Mesenchymal stem cell (in vitro differentiated cells and primary cell): ENCODE results near the gene VPS26A.

ENCODE experiments used
- DNase-seq: peaks from one replicate; pipeline ENCODE4 v3.0.0-alpha.2; 2013
- H2AFZ ChIP-seq: one replicate; pipeline ENCODE4 v1.6.1; 2013; ENCODE audit warnings: low read depth, mild to moderate bottlenecking, control low read depth, inconsistent platforms, low read length, moderate library complexity
- H2AK5ac ChIP-seq: 2 replicates; pipeline ENCODE4 v1.6.1; 2013; ENCODE audit warnings: low read length, moderate library complexity, mild to moderate bottlenecking, inconsistent platforms; ENCODE audit not compliant: severe bottlenecking
- H2BK120ac ChIP-seq: one replicate; pipeline ENCODE4 v1.6.1; 2013; ENCODE audit warnings: low read depth, mild to moderate bottlenecking, inconsistent platforms, low read length, moderate library complexity
- H2BK12ac ChIP-seq, 2 experiments: one replicate each; pipeline ENCODE4 v1.6.1; 2013; ENCODE audit warnings: inconsistent platforms in 2 of 2, low read length in 2 of 2, mild to moderate bottlenecking in 2 of 2, moderate library complexity in 2 of 2, control low read depth in 1 of 2
- H2BK15ac ChIP-seq: one replicate; pipeline ENCODE4 v1.6.1; 2013; ENCODE audit warnings: mild to moderate bottlenecking, low read depth, inconsistent platforms; ENCODE audit not compliant: poor library complexity, severe bottlenecking
- H2BK5ac ChIP-seq: 2 replicates; pipeline ENCODE4 v1.6.1; 2013; ENCODE audit warnings: low read depth, mild to moderate bottlenecking, low read length, control low read depth, inconsistent platforms; ENCODE audit not compliant: poor library complexity, severe bottlenecking
- H3K14ac ChIP-seq, 2 experiments: one replicate each; pipeline ENCODE4 v1.6.1; 2013; ENCODE audit warnings: inconsistent platforms in 2 of 2, low read length in 2 of 2, control low read depth in 1 of 2, mild to moderate bottlenecking in 1 of 2, moderate library complexity in 1 of 2
- H3K18ac ChIP-seq, 2 experiments: one replicate each; pipeline ENCODE4 v1.6.1; 2013; ENCODE audit warnings: inconsistent platforms in 2 of 2, low read length in 2 of 2, control low read depth in 1 of 2, low read depth in 1 of 2, mild to moderate bottlenecking in 1 of 2
- H3K23ac ChIP-seq, 2 experiments: one replicate each; pipeline ENCODE4 v1.6.1; 2013; ENCODE audit warnings: inconsistent platforms in 2 of 2, low read length in 2 of 2, mild to moderate bottlenecking in 2 of 2, moderate library complexity in 2 of 2, control low read depth in 1 of 2
- H3K27ac ChIP-seq: 2 replicates; pipeline ENCODE4 v1.5.1; 2013; ENCODE audit warnings: mild to moderate bottlenecking, moderate library complexity, low read length, control low read depth, inconsistent platforms; ENCODE audit not compliant: poor library complexity, severe bottlenecking
- H3K27me3 ChIP-seq, 2 experiments: 2 replicates each; pipeline versions ENCODE4 v1.6.1 to v1.7.0; 2013; ENCODE audit warnings: low read length in 2 of 2, mild to moderate bottlenecking in 2 of 2, moderate library complexity in 2 of 2, control low read depth in 1 of 2, inconsistent platforms in 1 of 2; ENCODE audit not compliant: control insufficient read depth in 1 of 2, insufficient read depth in 1 of 2
- H3K36me3 ChIP-seq, 2 experiments: 2 replicates each; pipeline versions ENCODE4 v1.6.1 to v1.7.0; 2013; ENCODE audit warnings: low read length in 2 of 2, control low read depth in 1 of 2, inconsistent platforms in 1 of 2, low read depth in 1 of 2, mild to moderate bottlenecking in 1 of 2; ENCODE audit not compliant: insufficient read depth in 2 of 2, control insufficient read depth in 1 of 2
- H3K4ac ChIP-seq, 2 experiments: one replicate each; pipeline ENCODE4 v1.6.1; 2013; ENCODE audit warnings: inconsistent platforms in 2 of 2, low read length in 2 of 2, mild to moderate bottlenecking in 2 of 2, moderate library complexity in 2 of 2, control low read depth in 1 of 2, low read depth in 1 of 2
- H3K4me1 ChIP-seq: 2 replicates; pipeline ENCODE4 v1.6.1; 2013; ENCODE audit warnings: low read depth, low read length, control low read depth; ENCODE audit not compliant: control insufficient read depth, insufficient read depth
- H3K4me2 ChIP-seq: 2 replicates; pipeline ENCODE4 v1.6.1; 2013; ENCODE audit warnings: low read length, mild to moderate bottlenecking, inconsistent platforms; ENCODE audit not compliant: poor library complexity, severe bottlenecking
- H3K4me3 ChIP-seq, 2 experiments: 2 replicates each; pipeline versions ENCODE4 v1.5.1 to v1.7.0; 2013; ENCODE audit warnings: low read length in 2 of 2, mild to moderate bottlenecking in 2 of 2, control low read depth in 1 of 2, low read depth in 1 of 2; ENCODE audit not compliant: insufficient read depth in 1 of 2
- H3K79me1 ChIP-seq: replicated peaks from 2 replicates; pipeline ENCODE4 v1.6.1; 2013; ENCODE audit warnings: mild to moderate bottlenecking, control low read depth, low read length, inconsistent platforms; ENCODE audit not compliant: poor library complexity, severe bottlenecking
- H3K9ac ChIP-seq: 2 replicates; pipeline ENCODE4 v1.7.0; 2013; ENCODE audit warnings: mild to moderate bottlenecking, low read length, moderate library complexity
- H3K9me3 ChIP-seq: 2 replicates; pipeline ENCODE4 v1.7.0; 2013; ENCODE audit warnings: mild to moderate bottlenecking, low read length; ENCODE audit not compliant: control insufficient read depth
- H4K8ac ChIP-seq: one replicate; pipeline ENCODE4 v1.6.1; 2013; ENCODE audit warnings: inconsistent platforms, mild to moderate bottlenecking, low read length, moderate library complexity
- H4K91ac ChIP-seq: one replicate; pipeline ENCODE4 v1.6.1; 2013; ENCODE audit warnings: mild to moderate bottlenecking, low read length, inconsistent platforms
- WGBS: methylation state at CpG from one replicate; pipeline ENCODE4 v1.1.7; 2013; ENCODE audit warnings: mixed read lengths; 5-methylcytosine and 5-hydroxymethylcytosine counted together

The VPS26A gene

DNA sequence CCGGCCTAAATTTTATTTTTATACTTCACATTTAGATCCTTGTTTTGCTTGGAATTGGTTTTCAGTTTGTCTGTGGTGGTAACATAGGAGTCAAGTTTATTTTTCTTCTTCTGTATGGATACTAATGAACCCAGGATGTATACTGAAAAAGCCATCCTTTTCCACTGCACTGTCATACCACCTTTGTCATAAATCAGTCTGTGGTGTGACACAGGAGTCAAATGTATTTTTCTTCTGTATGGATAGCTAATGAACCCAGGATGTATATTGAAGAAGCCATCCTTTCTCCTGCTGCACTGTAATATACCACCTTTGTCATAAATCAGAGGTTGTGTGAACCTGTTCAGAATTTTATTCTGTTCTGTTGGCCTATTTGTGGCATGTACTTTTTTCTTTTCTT lies 21.4 kb downstream of the VPS26A start:
- H4K8ac ChIP-seq = no peak overlapping the region
- no peaks in the 10 kb centered on the region for H3K4me1 ChIP-seq
- H2AFZ ChIP-seq = no peak overlapping the region
- H3K9me3 ChIP-seq = no peaks in the 10 kb centered on the region
- no peak overlapping the region for H2BK12ac ChIP-seq
- no peaks in the 10 kb centered on the region for H3K27me3 ChIP-seq
- no peak overlapping the region for H3K4ac ChIP-seq
- no peak for DNase-seq
- no peak overlapping the region for H3K27ac ChIP-seq
- no peak overlapping the region for H3K23ac ChIP-seq
- no peak overlapping the region for H2AK5ac ChIP-seq
- no peak overlapping the region for H3K18ac ChIP-seq
- H3K9ac ChIP-seq = no peak overlapping the region
- no peak overlapping the region for H2BK5ac ChIP-seq
- WGBS = no CpG with 5 or more reads among the region's 1 CpG
- no peak overlapping the region for H3K4me2 ChIP-seq
- no peak overlapping the region for H3K14ac ChIP-seq
- peaks cover 6 to 29% of the 10 kb centered on the region in 2 experiments for H3K36me3 ChIP-seq
- H3K79me1 ChIP-seq = peaks cover 12% of the 10 kb centered on the region
- no peak overlapping the region for H2BK120ac ChIP-seq
- H3K4me3 ChIP-seq = no peak overlapping the region
- no peak overlapping the region for H2BK15ac ChIP-seq
- H4K91ac ChIP-seq = no peak overlapping the region

DNA sequence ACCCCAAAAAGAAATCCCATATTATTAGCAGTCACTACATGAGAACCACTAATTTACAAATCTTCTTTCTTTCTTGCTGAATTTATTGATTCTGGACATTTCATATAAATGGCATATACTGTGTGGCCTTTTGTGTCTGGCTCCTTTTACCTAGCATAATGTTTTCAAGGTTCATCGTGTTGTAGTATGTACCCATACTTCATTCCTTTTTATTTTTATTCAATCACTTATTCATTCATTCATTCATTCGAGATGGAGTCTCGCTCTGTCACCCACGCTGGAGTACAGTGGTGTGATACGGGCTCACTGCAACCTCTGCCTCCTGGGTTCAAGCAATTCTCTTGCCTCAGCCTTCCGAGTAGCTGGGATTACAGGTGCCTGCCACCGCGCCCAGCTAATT lies 21.9 kb downstream of the VPS26A start:
- H2AK5ac ChIP-seq = no peak overlapping the region
- H3K23ac ChIP-seq = no peak overlapping the region
- no peak for DNase-seq
- peaks cover 5 to 29% of the 10 kb centered on the region in 2 experiments for H3K36me3 ChIP-seq
- H2BK15ac ChIP-seq = no peak overlapping the region
- H2BK5ac ChIP-seq = no peak overlapping the region
- peaks cover 12% of the 10 kb centered on the region for H3K79me1 ChIP-seq
- H2BK120ac ChIP-seq = no peak overlapping the region
- H3K4me3 ChIP-seq = no peak overlapping the region
- no peaks in the 10 kb centered on the region for H3K9me3 ChIP-seq
- H3K18ac ChIP-seq = no peak overlapping the region
- H2BK12ac ChIP-seq = no peak overlapping the region
- H4K8ac ChIP-seq = no peak overlapping the region
- no peak overlapping the region for H3K9ac ChIP-seq
- H3K27ac ChIP-seq = no peak overlapping the region
- over 99% methylated on average over 8 of the region's 8 CpGs for whole genome bisulfite sequencing
- no peaks in the 10 kb centered on the region for H3K27me3 ChIP-seq
- H3K14ac ChIP-seq = no peak overlapping the region
- H3K4ac ChIP-seq = no peak overlapping the region
- no peaks in the 10 kb centered on the region for H3K4me1 ChIP-seq
- H4K91ac ChIP-seq = no peak overlapping the region
- H3K4me2 ChIP-seq = no peak overlapping the region
- H2AFZ ChIP-seq = no peak overlapping the region

DNA sequence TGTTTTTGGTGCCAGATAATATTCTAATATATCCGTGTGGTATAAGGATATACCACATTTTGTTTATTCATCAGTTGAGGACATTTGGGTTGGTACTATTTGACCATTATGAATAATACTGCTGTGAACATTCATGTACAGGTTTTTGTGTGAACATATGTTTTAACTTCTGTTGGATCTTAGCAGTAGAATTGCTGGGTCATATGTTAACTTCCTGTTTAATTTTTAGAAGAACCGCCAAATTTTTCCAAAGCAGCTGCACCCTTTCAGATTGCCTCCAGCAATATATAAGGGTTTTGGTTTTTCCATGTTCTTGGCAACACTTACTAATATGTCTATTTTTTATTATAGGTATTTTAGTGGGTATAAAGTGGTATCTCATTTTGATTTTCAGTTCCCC lies 22.8 kb downstream of the VPS26A start:
- no peak overlapping the region for H3K9ac ChIP-seq
- no peak overlapping the region for H3K14ac ChIP-seq
- no peak overlapping the region for H3K18ac ChIP-seq
- H3K27ac ChIP-seq = no peak overlapping the region
- H3K79me1 ChIP-seq = peaks cover 11% of the 10 kb centered on the region
- peaks cover 5 to 29% of the 10 kb centered on the region in 2 experiments for H3K36me3 ChIP-seq
- no peak overlapping the region for H2AFZ ChIP-seq
- H3K4me1 ChIP-seq = no peaks in the 10 kb centered on the region
- H2BK12ac ChIP-seq = no peak overlapping the region
- no peak for DNase-seq
- H3K4ac ChIP-seq = no peak overlapping the region
- H3K23ac ChIP-seq = no peak overlapping the region
- no peak overlapping the region for H2AK5ac ChIP-seq
- 100% methylated on average over 1 of the region's 2 CpGs for WGBS
- H2BK15ac ChIP-seq = no peak overlapping the region
- no peak overlapping the region for H2BK5ac ChIP-seq
- H2BK120ac ChIP-seq = no peak overlapping the region
- H3K4me2 ChIP-seq = no peak overlapping the region
- no peak overlapping the region for H3K4me3 ChIP-seq
- no peak overlapping the region for H4K8ac ChIP-seq
- H3K9me3 ChIP-seq = no peaks in the 10 kb centered on the region
- no peaks in the 10 kb centered on the region for H3K27me3 ChIP-seq
- no peak overlapping the region for H4K91ac ChIP-seq

DNA sequence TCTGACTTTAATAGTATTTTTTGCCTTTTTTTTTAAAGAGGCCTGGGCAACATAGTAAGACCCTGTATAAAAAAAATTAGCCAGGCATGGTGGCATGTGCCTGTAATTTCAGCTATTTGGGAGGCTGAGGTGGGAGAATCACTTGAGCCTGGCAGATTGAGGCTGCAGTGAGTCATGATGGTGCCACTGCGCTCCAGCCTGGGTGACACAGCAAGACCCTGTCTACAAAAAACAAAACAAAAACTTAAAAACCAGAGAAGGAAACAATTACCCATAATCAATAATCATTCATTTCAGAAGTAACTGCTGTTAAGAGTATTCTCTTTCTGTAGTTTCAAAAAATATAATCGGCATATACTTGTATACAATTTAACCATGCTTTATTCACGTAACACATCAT lies 28.0 kb downstream of the VPS26A start:
- H3K4me2 ChIP-seq = no peak overlapping the region
- no peaks in the 10 kb centered on the region for H3K9me3 ChIP-seq
- H2AK5ac ChIP-seq = no peak overlapping the region
- no peaks in the 10 kb centered on the region for H3K4me1 ChIP-seq
- no peak overlapping the region for H3K4me3 ChIP-seq
- 80% methylated on average over 2 of the region's 3 CpGs for WGBS
- H3K79me1 ChIP-seq = peaks cover 11% of the 10 kb centered on the region
- no peaks in the 10 kb centered on the region for H3K27me3 ChIP-seq
- DNase-seq = no peak
- H3K4ac ChIP-seq = no peak overlapping the region
- H3K27ac ChIP-seq = no peak overlapping the region
- no peak overlapping the region for H3K9ac ChIP-seq
- H2BK12ac ChIP-seq = no peak overlapping the region
- H4K91ac ChIP-seq = no peak overlapping the region
- H2BK5ac ChIP-seq = no peak overlapping the region
- no peak overlapping the region for H2BK120ac ChIP-seq
- no peak overlapping the region for H2AFZ ChIP-seq
- no peak overlapping the region for H2BK15ac ChIP-seq
- H3K23ac ChIP-seq = no peak overlapping the region
- no peak overlapping the region for H3K18ac ChIP-seq
- no peak overlapping the region for H3K14ac ChIP-seq
- H3K36me3 ChIP-seq = peaks cover 5 to 14% of the 10 kb centered on the region in 2 experiments
- no peak overlapping the region for H4K8ac ChIP-seq
